Dedifferentiated amniotic fluid mesenchymal stem cell (primary cell): ENCODE data around the gene DPP6.

Source experiments
- DNase-seq: peaks from one replicate; pipeline ENCODE4 v3.0.0-alpha.2; 2016; ENCODE audit errors: extremely low spot score

DPP6 gene

DNA sequence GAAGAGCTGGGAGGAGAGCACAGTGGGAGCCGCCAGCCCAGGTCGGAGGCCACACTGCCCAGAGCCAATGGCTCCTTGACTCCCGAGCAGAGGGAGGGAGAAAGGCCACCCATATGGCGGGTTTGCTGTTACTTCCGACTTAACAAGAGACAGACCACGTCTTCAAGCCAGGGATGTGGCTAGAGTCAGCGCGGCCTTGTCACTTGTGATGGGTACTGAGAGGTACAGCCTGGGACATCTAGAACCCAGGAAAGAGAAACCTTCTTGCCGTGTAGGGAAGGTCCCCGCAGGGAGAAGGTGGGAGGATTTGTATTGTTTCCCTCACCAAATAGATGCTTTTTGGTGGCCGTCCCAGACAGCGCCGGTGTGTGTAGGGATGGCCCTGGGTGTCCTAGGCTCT is 823.1 kb downstream of the DPP6 start:
- no peak for DNase-seq

GRCh38 chr7:154876516-154876915 is 824.3 kb downstream of the DPP6 start:
- no peak for DNase-seq

DNA sequence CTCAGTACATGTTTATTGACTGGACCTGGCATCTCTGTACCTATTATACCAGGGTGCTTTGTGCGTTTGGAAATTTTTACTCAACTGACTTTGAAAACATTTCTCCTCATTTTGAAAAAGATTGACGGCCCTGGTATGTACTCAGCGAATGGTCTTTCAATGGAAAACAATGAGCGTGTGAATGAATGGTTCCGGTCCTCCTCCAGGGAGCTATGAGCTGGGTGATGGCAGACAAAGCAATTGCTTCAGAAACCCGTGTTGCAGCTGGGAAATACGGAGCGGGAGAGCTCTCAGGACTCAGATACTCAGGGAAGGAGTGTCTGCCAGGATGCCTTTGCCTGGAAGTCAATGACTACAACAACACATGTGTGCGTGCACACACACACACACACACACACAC is 824.8 kb downstream of the DPP6 start:
- no peak for DNase-seq

DNA sequence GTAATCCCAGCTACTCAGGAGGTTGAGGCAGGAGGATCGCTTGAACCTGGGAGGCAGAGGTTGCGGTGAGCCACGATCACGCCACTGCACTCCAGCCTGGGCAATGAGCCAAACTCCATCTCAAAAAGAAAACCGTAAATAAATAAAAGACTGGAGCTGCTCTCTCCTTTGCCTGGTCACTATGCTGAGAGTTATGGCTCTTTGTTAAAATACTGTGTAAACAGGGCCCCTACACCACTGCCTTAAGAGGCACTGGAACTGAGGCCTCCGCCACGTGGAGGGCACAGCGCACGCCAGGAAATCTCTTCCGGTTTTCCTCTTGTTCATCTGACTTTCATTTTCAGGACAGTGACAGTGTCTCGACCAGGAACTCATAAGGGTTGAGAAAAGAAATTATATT is 827.4 kb downstream of the DPP6 start:
- DNase-seq = no peak

- DNase-seq = no peak
Observed at GRCh38 chr7:154880513-154880912, 828.3 kb downstream of the DPP6 start.

GRCh38 chr7:154881026-154881425 is 828.8 kb downstream of the DPP6 start:
- DNase-seq = no peak

GRCh38 chr7:154881526-154881925 is 829.3 kb downstream of the DPP6 start:
- DNase-seq = no peak

- no peak for DNase-seq
Observed at GRCh38 chr7:154882931-154883474, 830.8 kb downstream of the DPP6 start.

DNA sequence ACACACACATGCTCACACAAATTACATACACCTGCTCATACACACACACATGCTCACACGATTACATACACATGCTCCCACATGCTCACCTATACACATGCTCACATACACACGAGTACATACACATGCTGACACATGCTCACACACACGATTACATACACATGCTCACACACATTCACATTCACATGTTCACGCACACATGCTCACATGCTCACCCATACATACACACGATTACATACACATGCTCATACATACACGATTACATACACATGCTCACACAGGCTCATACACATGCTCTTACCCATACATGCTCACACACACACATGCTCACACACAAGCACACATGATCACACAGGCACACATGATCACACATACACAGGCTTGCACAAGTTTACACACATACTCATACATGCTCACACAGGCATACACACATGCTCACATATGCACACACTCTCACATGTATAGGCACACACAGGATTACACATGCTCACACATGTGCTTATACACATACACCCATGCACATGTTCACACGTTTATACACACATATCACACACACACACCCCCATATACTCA is 832.2 kb downstream of the DPP6 start:
- DNase-seq = no peak

- DNase-seq = no peak
Observed at GRCh38 chr7:154886591-154886990, 834.4 kb downstream of the DPP6 start.

- DNase-seq = no peak
Observed at GRCh38 chr7:154888690-154889089, 836.5 kb downstream of the DPP6 start.

DNA sequence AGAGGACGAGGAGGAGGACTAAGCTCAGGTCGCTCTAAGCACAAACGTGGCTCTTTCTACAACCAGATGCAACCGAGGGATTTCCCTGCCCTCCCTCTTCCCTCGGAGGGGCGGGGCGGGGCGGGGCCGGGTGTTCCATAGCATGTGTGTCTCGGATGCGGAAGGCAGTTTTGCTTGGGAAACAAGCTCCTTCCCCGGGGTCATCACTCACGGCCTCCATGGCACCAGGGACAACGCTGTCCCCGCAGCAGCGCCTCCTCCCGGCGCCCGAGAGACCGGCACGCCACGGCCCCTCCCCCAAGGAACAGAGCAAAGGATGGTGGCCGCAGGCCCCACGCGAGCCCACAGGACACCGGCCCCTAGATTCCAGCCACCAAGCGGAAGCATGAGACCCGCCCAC is 840.3 kb downstream of the DPP6 start:
- no peak for DNase-seq

DNA sequence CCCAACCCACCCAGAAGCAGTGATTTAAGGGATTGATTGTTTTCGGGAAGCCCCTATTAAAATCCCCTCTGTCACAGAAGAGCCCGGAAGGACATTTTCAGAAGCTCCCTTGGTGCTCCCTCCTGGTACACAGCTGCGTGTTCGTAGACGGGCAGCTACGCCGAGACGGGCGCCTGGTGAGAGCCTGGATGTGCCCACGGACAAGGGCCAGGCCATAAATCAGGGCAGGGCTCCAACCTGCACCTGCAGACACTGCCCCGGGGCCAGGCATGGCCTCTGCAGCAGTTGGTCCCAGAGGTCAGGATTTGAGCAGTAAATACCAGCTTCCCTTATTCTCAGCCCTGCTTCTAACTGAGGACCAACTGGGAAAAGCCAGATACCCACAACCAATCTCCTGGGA is 843.9 kb downstream of the DPP6 start:
- no peak for DNase-seq

DNA sequence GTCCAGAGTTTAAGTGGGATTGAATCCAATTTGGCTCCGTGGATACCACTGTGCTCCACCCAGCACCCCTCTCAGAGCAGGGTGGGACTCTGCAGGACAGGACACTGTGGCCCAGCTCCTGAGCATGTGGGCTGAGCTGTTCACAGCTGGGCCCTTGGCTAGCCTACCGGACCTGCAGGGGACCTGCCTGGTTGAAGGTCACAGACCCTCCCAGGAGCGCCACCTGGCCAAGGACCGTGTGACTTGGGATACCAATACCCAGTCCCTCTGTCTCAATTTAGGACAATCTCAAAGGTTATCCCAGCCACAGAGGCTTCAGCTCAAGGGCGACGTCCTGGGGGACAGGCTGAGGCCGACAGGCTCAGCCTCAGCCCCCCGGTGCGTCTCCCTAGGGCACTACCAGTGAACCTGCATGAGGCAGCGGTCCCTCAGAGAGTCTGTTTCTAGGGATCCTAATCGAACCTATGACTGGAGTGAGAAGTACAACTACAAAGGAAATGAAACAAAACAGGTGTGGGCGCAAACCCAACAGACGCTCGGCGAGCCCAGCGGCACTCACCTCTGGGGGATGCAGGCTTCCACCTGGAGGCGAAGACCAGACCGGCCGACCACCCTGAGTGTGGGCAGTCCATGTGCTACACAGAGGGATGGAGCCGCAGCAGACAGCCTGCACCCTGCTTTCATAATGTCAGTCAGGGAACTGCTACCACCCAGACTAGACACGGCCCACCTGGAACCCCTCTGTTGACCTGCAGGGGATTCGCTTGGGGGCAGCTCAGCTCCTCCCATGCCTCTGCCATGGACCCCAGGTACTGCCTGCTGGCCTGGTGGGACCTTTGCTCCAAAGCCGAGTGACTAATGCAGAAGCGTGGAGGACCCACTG is 847.0 kb downstream of the DPP6 start:
- no peak for DNase-seq

- DNase-seq = no peak
Observed at GRCh38 chr7:154899862-154900261, 847.7 kb downstream of the DPP6 start.

GRCh38 chr7:154902600-154903082 is 850.4 kb downstream of the DPP6 start:
- no peak for DNase-seq

- no peak for DNase-seq
Observed at GRCh38 chr7:154903083-154903731, 851.0 kb downstream of the DPP6 start.

DNA sequence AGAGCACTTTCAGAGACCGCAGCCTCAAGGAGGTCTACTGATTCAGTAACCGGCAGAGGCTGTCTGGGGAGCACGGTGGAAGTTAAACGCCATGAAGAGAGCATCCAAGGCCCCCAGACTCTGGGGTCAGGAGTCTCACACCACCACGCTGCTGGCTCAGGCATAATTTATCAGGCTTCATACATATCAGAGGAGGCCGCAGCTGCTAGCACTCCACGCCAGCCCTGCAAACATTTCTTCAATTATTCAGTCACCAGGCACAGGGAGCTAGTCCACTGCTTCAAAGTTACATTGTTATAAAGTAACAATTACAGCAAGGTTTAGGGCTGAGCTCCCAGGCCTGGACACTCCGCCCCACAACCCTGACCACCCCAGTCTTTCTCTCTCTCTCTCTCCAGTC is 852.9 kb downstream of the DPP6 start:
- no peak for DNase-seq

DNA sequence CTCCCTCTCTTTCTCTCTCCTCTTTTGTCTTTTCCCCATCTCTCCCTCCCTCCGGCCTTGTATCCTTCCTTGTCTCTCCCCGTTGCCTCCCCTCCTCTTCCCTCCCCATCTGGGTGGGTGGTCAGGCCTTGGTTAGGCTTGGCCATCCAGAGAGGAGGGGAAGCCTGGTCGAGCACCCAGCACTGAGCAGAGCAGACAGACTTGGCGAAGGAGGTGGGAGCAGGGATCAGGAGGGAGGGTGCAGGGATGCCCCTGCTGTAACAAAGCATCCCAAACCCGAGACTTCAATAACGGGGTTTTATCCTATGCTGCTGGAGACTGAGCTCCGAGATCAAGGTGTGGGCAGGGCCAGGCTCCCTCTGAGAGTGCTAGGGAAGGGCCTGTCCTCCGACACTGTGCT is 853.4 kb downstream of the DPP6 start:
- no peak for DNase-seq

GRCh38 chr7:154906201-154906600 is 854.0 kb downstream of the DPP6 start:
- no peak for DNase-seq

- DNase-seq = no peak
Observed at GRCh38 chr7:154906736-154907355, 854.6 kb downstream of the DPP6 start.
